ENCODE results near the gene SLC25A40. TPM values are rescaled to one million over a fixed set of nuclear protein-coding genes. Genes with fewer than 3 reads are reported as not detected.

Gene SLC25A40
- total RNA-seq, 1 donor from 2014 or later = 8.0 TPM

- H3K4me3 ChIP-seq (ENCODE audit: low read depth, low read length) = no peak overlapping the region
- no peak for DNase-seq (ENCODE audit: low read depth)
- TF ChIP-seq, protein P1, sequence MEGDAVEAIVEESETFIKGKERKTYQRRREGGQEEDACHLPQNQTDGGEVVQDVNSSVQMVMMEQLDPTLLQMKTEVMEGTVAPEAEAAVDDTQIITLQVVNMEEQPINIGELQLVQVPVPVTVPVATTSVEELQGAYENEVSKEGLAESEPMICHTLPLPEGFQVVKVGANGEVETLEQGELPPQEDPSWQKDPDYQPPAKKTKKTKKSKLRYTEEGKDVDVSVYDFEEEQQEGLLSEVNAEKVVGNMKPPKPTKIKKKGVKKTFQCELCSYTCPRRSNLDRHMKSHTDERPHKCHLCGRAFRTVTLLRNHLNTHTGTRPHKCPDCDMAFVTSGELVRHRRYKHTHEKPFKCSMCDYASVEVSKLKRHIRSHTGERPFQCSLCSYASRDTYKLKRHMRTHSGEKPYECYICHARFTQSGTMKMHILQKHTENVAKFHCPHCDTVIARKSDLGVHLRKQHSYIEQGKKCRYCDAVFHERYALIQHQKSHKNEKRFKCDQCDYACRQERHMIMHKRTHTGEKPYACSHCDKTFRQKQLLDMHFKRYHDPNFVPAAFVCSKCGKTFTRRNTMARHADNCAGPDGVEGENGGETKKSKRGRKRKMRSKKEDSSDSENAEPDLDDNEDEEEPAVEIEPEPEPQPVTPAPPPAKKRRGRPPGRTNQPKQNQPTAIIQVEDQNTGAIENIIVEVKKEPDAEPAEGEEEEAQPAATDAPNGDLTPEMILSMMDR (conservative IDR thresholded peaks at IDR 0.05; ENCODE audit: low read depth, low read length) = no peak
Measured at GRCh38 chr7:87899255-87899654, 23.1 kb upstream of the SLC25A40 start.

DNA sequence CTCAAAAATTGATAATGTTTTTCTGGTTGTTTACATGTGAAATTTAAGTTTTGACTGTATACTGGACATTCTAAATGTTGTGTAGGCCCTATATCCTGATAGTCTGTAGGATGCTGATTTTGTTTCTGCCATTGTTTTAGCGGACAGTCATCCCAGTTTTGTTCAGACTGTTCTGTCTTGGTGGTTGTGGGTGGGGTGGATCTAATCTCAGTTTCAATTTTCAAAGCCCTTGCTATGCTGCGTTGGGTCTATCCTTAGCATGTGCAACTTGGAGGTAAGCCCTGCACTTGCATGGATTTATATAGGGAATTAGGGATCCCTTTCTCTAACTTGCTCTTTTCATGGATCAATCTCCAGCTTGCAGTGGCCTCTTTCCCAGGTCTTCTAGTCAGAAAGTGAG is 19.2 kb upstream of the SLC25A40 start:
- H3K4me3 ChIP-seq (ENCODE audit: low read depth, low read length) = no peak overlapping the region
- TF ChIP-seq, protein P1 (conservative IDR thresholded peaks at IDR 0.05; ENCODE audit: low read depth, low read length) = no peak
- DNase-seq (ENCODE audit: low read depth) = no peak

DNA sequence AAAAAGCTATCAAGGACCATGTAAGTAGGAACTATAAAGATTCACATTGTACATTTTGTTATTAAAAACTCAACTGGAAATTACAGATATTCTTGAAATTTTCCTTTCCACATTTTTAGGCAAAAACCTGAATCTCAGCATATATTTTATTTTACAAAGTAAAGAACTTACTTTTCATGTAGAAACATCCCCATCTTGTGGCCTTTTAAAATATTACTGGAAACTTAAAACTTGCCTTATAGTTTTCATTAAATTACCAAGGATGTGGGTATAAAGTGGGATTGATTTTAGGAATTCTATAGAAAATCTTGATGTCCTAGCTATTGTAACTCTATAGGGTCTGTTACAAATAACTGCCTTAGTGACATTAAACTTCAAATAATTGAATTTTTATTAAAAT is 10.7 kb upstream of the SLC25A40 start:
- DNase-seq (ENCODE audit: low read depth) = no peak
- H3K4me3 ChIP-seq (ENCODE audit: low read depth, low read length) = no peak overlapping the region
- TF ChIP-seq, protein P1 (conservative IDR thresholded peaks at IDR 0.05; ENCODE audit: low read depth, low read length) = no peak

GRCh38 chr7:87885018-87885417 is 8.9 kb upstream of the SLC25A40 start:
- no peak for DNase-seq (ENCODE audit: low read depth)
- H3K4me3 ChIP-seq (ENCODE audit: low read depth, low read length) = no peak overlapping the region
- TF ChIP-seq, protein P1 (conservative IDR thresholded peaks at IDR 0.05; ENCODE audit: low read depth, low read length) = no peak

- DNase-seq (ENCODE audit: low read depth) = no peak
- H3K4me3 ChIP-seq (ENCODE audit: low read depth, low read length) = no peak overlapping the region
- TF ChIP-seq, protein P1 (conservative IDR thresholded peaks at IDR 0.05; ENCODE audit: low read depth, low read length) = no peak
Measured at GRCh38 chr7:87882151-87882937, 6.2 kb upstream of the SLC25A40 start.

- peak overlapping the region; percentile 95 for H3K4me3 ChIP-seq (ENCODE audit: low read depth, low read length)
- no peak for DNase-seq (ENCODE audit: low read depth)
- TF ChIP-seq, protein P1 (conservative IDR thresholded peaks at IDR 0.05; ENCODE audit: low read depth, low read length) = no peak
Measured at GRCh38 chr7:87878208-87878735, 2.1 kb upstream of the SLC25A40 start.
